Common myeloid progenitor, CD34-positive (primary cell): ENCODE measurements around the gene WFDC1.
A peak's percentile ranks its signal among the peaks of the same experiment; 100 is the strongest.

Source experiments
- CTCF ChIA-PET: fragments of 350-600 bp; sonication (Branson Sonifier 250); formaldehyde crosslinking; loops from one replicate; lab custom pipeline; 2021; ENCODE audit warnings: antibody characterized with exemption; lab: Charles Lee
- POLR2A ChIA-PET: fragments of 350-600 bp; sonication (Branson Sonifier 250); formaldehyde crosslinking; loops from one replicate; lab custom pipeline; 2021; ENCODE audit warnings: antibody characterized with exemption; lab: Charles Lee
- DNase-seq, 3 donors: peaks; one replicate each; pipeline versions ENCODE4 v3.0.0 to v3.0.0-alpha.2; 2013
- H3K27ac ChIP-seq, 2 experiments: 1 replicate in 1 of 2; 2 replicates in 1 of 2; pipeline ENCODE4 v1.7.0; 2013; ENCODE audit warnings: inconsistent platforms in 2 of 2, low read length in 2 of 2, mild to moderate bottlenecking in 2 of 2, low read depth in 1 of 2, moderate library complexity in 1 of 2; ENCODE audit not compliant: severe bottlenecking in 2 of 2, insufficient read depth in 1 of 2, poor library complexity in 1 of 2
- H3K27me3 ChIP-seq, 5 experiments: replicated peaks in 2 of 5; 1 replicate in 3 of 5; 2 replicates in 2 of 5; pipeline versions ENCODE4 v1.6.1 to v1.7.0; 2013; ENCODE audit warnings: low read length in 4 of 5, mild to moderate bottlenecking in 2 of 5, moderate library complexity in 2 of 5, inconsistent platforms in 1 of 5; ENCODE audit not compliant: insufficient read depth in 5 of 5, control insufficient read depth in 4 of 5
- H3K36me3 ChIP-seq, 4 experiments: 1 replicate in 2 of 4; 2 replicates in 2 of 4; pipeline versions ENCODE4 v1.6.1 to v1.7.0; 2013; ENCODE audit warnings: low read length in 3 of 4, control low read depth in 1 of 4, mild to moderate bottlenecking in 1 of 4; ENCODE audit not compliant: control insufficient read depth in 4 of 4, insufficient read depth in 4 of 4
- H3K4me1 ChIP-seq, 4 experiments: 1 replicate in 3 of 4; 2 replicates in 1 of 4; pipeline versions ENCODE4 v1.6.1 to v1.7.1; 2013; ENCODE audit warnings: low read length in 3 of 4, mild to moderate bottlenecking in 3 of 4, control low read depth in 1 of 4, inconsistent platforms in 1 of 4, moderate library complexity in 1 of 4; ENCODE audit not compliant: control insufficient read depth in 4 of 4, insufficient read depth in 4 of 4; ENCODE audit errors: control extremely low read depth in 1 of 4
- H3K4me3 ChIP-seq, 7 experiments: 1 replicate in 4 of 7; 2 replicates in 3 of 7; pipeline versions ENCODE4 v1.5.1 to v1.7.0; 2013; ENCODE audit warnings: mild to moderate bottlenecking in 7 of 7, low read length in 6 of 7, moderate library complexity in 6 of 7, inconsistent platforms in 2 of 7, low read depth in 2 of 7, control low read depth in 1 of 7; ENCODE audit not compliant: insufficient read depth in 4 of 7, control insufficient read depth in 1 of 7; ENCODE audit errors: extremely low read depth in 1 of 7
- H3K9me3 ChIP-seq, 5 experiments: 1 replicate in 4 of 5; 2 replicates in 1 of 5; pipeline versions ENCODE4 v1.6.1 to v1.7.1; 2013; ENCODE audit warnings: low read length in 4 of 5, mild to moderate bottlenecking in 2 of 5, inconsistent platforms in 1 of 5, low read depth in 1 of 5, moderate library complexity in 1 of 5; ENCODE audit not compliant: control insufficient read depth in 4 of 5, insufficient read depth in 2 of 5; ENCODE audit errors: control extremely low read depth in 1 of 5
- WGBS: methylation state at CpG from one replicate; pipeline ENCODE4 v1.1.5; 2013; ENCODE audit not compliant: insufficient coverage; 5-methylcytosine and 5-hydroxymethylcytosine counted together

The WFDC1 gene

GRCh38 chr16:84306564-84306963 lies 11.9 kb downstream of the WFDC1 start:
- H3K4me3 ChIP-seq: no peak overlapping the region
- peaks cover 0 to 2% (median 0%) of the 10 kb centered on the region in 4 experiments for H3K4me1 ChIP-seq
- CTCF ChIA-PET: interaction anchor here (1.4 to 6.2 kb wide), 4 partner anchors 25 to 41 kb away, joined by 3 to 78 read pairs (median 4); no protein-coding TSS in a partner anchor
- WGBS: 90% methylated on average over 2 of the region's 3 CpGs
- no peak for DNase-seq
- POLR2A ChIA-PET: no interaction called here
- no peaks in the 10 kb centered on the region for H3K9me3 ChIP-seq
- H3K27me3 ChIP-seq: peaks cover 0 to 17% (median 0%) of the 10 kb centered on the region in 5 experiments
- no peak overlapping the region for H3K27ac ChIP-seq
- H3K36me3 ChIP-seq: no peaks in the 10 kb centered on the region

DNA sequence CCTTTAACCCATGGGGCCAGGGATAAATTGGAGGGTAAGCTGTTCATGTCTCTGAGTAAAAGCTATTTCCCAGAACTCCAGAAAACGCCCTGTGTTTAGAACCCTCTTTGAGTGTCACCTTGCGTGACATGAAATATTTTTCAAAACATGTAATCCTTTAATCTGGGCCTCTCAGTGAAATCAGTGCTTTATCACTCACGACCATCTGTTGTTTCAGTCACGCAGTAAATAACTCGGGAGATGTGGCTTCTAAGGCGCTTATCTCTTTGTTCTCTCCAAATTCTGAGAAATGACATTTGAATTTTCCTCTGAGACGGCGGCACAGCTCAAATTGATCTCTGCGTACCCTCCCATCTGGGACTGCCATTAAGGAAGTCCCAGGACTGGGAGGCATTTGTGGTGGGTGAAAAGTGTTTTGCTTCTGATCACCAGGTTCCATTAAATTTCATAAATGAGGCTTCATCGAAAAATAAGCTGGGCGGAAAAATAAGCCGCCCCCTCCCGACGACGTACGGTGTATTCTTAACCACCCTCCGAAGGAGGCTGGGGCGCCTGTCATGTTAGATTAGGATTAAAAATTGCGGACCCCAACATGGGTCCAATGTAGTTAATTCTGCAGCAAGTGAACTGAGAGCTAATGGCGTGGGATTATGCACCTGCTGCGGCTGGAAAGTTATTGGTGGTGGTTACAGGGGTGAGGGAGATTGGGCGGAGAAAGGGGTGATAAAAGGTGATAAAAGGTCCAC lies 12.7 kb downstream of the WFDC1 start:
- H3K36me3 ChIP-seq: no peaks in the 10 kb centered on the region
- 75% methylated on average over 15 of the region's 22 CpGs for WGBS
- H3K4me3 ChIP-seq: no peak overlapping the region
- CTCF ChIA-PET: interaction anchor here (0.7 to 6.2 kb wide), 15 partner anchors 7 to 219 kb away, joined by 3 to 78 read pairs (median 4); partner anchors contain the start of gene WFDC1
- peaks cover 0 to 25% (median 2%) of the 10 kb centered on the region in 5 experiments for H3K27me3 ChIP-seq
- H3K4me1 ChIP-seq: peaks cover 0 to 2% (median 0%) of the 10 kb centered on the region in 4 experiments
- peak; percentile 15 to 65 (median 56) for DNase-seq
- POLR2A ChIA-PET: no interaction called here
- no peak overlapping the region for H3K27ac ChIP-seq
- H3K9me3 ChIP-seq: no peaks in the 10 kb centered on the region

DNA sequence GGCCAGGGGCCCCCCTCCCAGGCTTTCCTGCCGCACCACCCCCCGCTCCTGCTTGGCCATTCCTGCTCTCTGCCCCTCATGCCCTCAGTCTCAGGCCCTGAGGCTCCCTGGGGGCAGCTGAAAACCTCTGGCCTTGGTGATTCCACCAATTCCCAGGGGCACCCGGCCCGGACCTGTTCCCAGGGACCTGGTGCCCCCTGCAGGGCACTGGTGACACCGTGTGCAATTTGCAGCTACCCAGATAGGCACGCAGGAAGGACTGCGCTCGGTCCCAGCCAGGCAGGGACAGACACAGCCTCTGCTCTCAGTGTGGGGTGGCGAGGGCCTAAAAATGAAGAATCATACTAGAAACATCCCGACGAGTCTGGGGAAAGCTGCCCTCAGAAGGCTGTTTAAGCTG lies 13.4 kb downstream of the WFDC1 start:
- Histone ChIP-seq H3K27ac (no peak overlapping the region), H3K9me3 (no peaks in the 10 kb centered on the region), H3K27me3 (peaks cover 2 to 32% (median 3%) of the 10 kb centered on the region in 5 experiments), H3K4me3 (no peak overlapping the region), H3K4me1 (peaks cover 0 to 2% (median 0%) of the 10 kb centered on the region in 4 experiments), H3K36me3 (no peaks in the 10 kb centered on the region)
- CTCF ChIA-PET: interaction anchor here (0.7 to 6.2 kb wide), 14 partner anchors 8 to 220 kb away, joined by 3 to 78 read pairs (median 4); no protein-coding TSS in a partner anchor
- POLR2A ChIA-PET: no interaction called here
- WGBS: 24% methylated on average over 9 of the region's 11 CpGs
- peak; percentile 43 to 73 (median 68) for DNase-seq

- Histone ChIP-seq H3K27me3 (peaks cover 3 to 46% (median 6%) of the 10 kb centered on the region in 5 experiments), H3K9me3 (no peaks in the 10 kb centered on the region), H3K36me3 (no peaks in the 10 kb centered on the region), H3K27ac (no peak overlapping the region), H3K4me3 (no peak overlapping the region), H3K4me1 (peaks cover 0 to 2% (median 0%) of the 10 kb centered on the region in 4 experiments)
- ChIA-PET POLR2A (no interaction called here), CTCF (no interaction called here)
- 99% methylated on average over 6 of the region's 7 CpGs for WGBS
- no peak for DNase-seq
Observed at GRCh38 chr16:84310642-84311041, 16.0 kb downstream of the WFDC1 start.

- CTCF ChIA-PET: interaction anchor here (1.3 to 1.9 kb wide), 3 partner anchors 36 to 41 kb away, joined by 3 to 6 read pairs (median 5); no protein-coding TSS in a partner anchor
- 16% methylated on average over 55 of the region's 55 CpGs for WGBS
Observed at GRCh38 chr16:84312783-84313382, 18.2 kb downstream of the WFDC1 start.

GRCh38 chr16:84313921-84314320 lies 19.2 kb downstream of the WFDC1 start:
- peaks cover 0 to 8% (median 7%) of the 10 kb centered on the region in 5 experiments for H3K9me3 ChIP-seq
- peaks cover 3 to 42% (median 6%) of the 10 kb centered on the region in 5 experiments for H3K27me3 ChIP-seq
- ChIA-PET CTCF (interaction anchor here (1.3 kb wide), 1 partner anchor 37 kb away, joined by 3 read pairs; no protein-coding TSS in a partner anchor), POLR2A (no interaction called here)
- H3K36me3 ChIP-seq: no peaks in the 10 kb centered on the region
- no peak overlapping the region for H3K27ac ChIP-seq
- WGBS: 83% methylated on average over 10 of the region's 10 CpGs
- DNase-seq: no peak
- H3K4me3 ChIP-seq: no peak overlapping the region
- H3K4me1 ChIP-seq: no peaks in the 10 kb centered on the region

More at GRCh38 chr16:84312783-84313382, 18.2 kb downstream of the WFDC1 start:
- H3K4me3 ChIP-seq: no peak overlapping the region
- peaks cover 0 to 4% (median 4%) of the 10 kb centered on the region in 5 experiments for H3K9me3 ChIP-seq
- H3K4me1 ChIP-seq: peaks cover 0 to 2% (median 0%) of the 10 kb centered on the region in 4 experiments
- no peak for DNase-seq
- POLR2A ChIA-PET: no interaction called here
- no peak overlapping the region for H3K27ac ChIP-seq
- no peaks in the 10 kb centered on the region for H3K36me3 ChIP-seq
- H3K27me3 ChIP-seq: peaks cover 3 to 45% (median 6%) of the 10 kb centered on the region in 5 experiments
